ENCODE results near the gene NEURL1B. TPM values are rescaled to one million over a fixed set of nuclear protein-coding genes. Genes with fewer than 3 reads are reported as not detected.

Gene NEURL1B, protein sequence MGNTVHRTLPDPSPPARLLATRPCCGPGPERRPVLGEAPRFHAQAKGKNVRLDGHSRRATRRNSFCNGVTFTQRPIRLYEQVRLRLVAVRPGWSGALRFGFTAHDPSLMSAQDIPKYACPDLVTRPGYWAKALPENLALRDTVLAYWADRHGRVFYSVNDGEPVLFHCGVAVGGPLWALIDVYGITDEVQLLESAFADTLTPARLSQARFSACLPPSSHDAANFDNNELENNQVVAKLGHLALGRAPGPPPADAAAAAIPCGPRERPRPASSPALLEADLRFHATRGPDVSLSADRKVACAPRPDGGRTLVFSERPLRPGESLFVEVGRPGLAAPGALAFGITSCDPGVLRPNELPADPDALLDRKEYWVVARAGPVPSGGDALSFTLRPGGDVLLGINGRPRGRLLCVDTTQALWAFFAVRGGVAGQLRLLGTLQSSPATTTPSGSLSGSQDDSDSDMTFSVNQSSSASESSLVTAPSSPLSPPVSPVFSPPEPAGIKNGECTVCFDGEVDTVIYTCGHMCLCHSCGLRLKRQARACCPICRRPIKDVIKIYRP
- total RNA-seq (2014; rRNA removed; shearing (Covaris generic); ENCODE audit: low replicate concordance) = not detected in 2 replicates

DNA sequence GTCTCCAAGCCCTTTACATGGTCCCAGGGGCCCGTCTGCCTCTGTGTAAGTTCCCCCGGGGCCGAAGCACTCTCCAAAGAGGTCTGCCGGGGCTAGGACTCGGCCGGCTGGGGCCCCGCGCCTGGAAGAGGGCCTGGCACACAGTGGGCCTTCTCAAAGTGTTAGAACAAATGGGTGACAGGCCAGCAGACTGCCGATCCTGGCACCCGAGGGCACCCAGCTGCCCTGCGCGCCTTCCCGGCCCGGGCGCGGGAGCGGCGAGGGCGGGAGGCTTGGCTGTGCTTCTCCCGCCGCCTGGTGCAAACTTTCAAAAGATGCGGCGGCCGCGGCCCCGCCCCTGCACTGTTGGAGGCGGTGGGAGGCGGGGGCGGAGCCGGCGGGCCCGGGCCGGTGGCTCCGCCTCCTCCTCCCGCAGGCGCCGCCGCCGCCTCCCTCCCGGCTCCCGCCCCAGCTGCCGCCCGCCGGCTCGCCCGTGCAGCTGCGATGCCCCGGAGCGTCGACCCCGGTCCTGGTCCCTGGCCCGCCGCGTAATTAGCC lies at the start of gene NEURL1B:
TSS of gene NEURL1B (plus strand) at position 442 of the 537 bp plus-strand sequence. CDS start 144 bp downstream, outside the sequence.
- Histone ChIP-seq H3K27me3 (ENCODE audit: low read length) (no peaks in the 10 kb centered on the region), H3K4me3 (ENCODE audit: low read length) (peak within 1 kb of the TSS; percentile 10; the same call in 1 of the 2 replicates), H3K4me2 (ENCODE audit: low read depth, low read length, poor library complexity, severe bottlenecking) (peak within 1 kb of the TSS; percentile 25), H3K4me1 (ENCODE audit: low read length) (peaks cover 5% of the 10 kb centered on the region; the same call in 1 of the 2 replicates), H3K36me3 (ENCODE audit: insufficient read depth, low read length) (no peaks in the 10 kb centered on the region), H2AFZ (ENCODE audit: low read length) (no peak within 1 kb of the TSS), H3K9me3 (ENCODE audit: low read length) (no peaks in the 10 kb centered on the region), H4K20me1 (ENCODE audit: insufficient read depth, low read depth, low read length) (no peaks in the 10 kb centered on the region), H3K9ac (ENCODE audit: low read length) (peak within 1 kb of the TSS; percentile 15; the same call in 1 of the 2 replicates), H3K27ac (ENCODE audit: low read length) (no peak within 1 kb of the TSS), H3K79me2 (ENCODE audit: low read length) (no peaks in the 10 kb centered on the region), H3K9me2 (replicated peaks; ENCODE audit: insufficient read depth, low read length) (no peaks in the 10 kb centered on the region)
- no peak for DNase-seq

DNA sequence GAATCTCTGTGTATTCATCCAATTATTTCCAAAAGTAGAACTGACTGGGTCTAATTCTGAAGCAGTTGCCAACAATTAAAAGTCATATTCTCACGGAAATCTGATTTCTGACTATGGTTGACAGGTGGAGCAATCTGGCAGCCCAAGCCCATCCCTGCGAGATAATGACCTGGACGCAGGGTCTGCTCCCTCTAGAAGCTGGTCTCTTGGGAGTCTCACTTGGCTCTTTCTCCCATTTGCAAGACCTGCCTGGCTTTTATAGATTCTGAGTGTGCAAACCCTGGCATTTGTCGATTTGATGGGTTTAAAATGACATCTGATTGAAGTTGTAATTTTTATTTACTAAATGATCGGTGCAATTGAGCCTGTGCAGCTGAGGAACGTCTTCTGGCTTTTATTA lies 49.4 kb upstream of the NEURL1B start:
- no peaks in the 10 kb centered on the region for H3K36me3 ChIP-seq (ENCODE audit: insufficient read depth, low read length)
- H3K4me1 ChIP-seq (ENCODE audit: low read length) = no peaks in the 10 kb centered on the region
- H3K9me2 ChIP-seq (replicated peaks; ENCODE audit: insufficient read depth, low read length) = no peaks in the 10 kb centered on the region
- no peak overlapping the region for H3K9ac ChIP-seq (ENCODE audit: low read length)
- DNase-seq = no peak
- H4K20me1 ChIP-seq (ENCODE audit: insufficient read depth, low read depth, low read length) = no peaks in the 10 kb centered on the region
- no peaks in the 10 kb centered on the region for H3K79me2 ChIP-seq (ENCODE audit: low read length)
- H2AFZ ChIP-seq (ENCODE audit: low read length) = no peak overlapping the region
- H3K9me3 ChIP-seq (ENCODE audit: low read length) = no peaks in the 10 kb centered on the region
- no peak overlapping the region for H3K4me2 ChIP-seq (ENCODE audit: low read depth, low read length, poor library complexity, severe bottlenecking)
- no peaks in the 10 kb centered on the region for H3K27me3 ChIP-seq (ENCODE audit: low read length)
- H3K27ac ChIP-seq (ENCODE audit: low read length) = no peak overlapping the region
- H3K4me3 ChIP-seq (ENCODE audit: low read length) = no peak overlapping the region

DNA sequence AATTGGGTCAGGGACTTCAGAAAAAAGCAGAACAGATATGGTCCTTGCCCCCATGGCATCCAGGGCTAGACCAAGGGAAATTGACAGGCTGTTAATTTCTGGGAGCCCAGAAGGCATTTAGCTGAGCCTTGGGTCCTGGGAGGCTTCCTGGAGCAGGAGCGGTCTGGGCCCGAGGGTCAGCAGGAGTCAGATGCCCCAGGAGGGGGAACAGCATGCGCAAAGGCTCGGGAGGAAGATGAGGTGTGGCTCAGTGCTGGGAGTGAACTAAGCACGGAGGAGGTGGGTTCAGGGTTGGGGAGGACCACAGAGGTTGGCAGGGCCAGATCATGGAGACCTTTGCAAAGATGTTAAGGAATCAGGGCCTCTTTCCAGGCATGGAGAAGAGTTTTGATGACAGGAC lies 48.2 kb upstream of the NEURL1B start:
- no peaks in the 10 kb centered on the region for H4K20me1 ChIP-seq (ENCODE audit: insufficient read depth, low read depth, low read length)
- no peak for DNase-seq

DNA sequence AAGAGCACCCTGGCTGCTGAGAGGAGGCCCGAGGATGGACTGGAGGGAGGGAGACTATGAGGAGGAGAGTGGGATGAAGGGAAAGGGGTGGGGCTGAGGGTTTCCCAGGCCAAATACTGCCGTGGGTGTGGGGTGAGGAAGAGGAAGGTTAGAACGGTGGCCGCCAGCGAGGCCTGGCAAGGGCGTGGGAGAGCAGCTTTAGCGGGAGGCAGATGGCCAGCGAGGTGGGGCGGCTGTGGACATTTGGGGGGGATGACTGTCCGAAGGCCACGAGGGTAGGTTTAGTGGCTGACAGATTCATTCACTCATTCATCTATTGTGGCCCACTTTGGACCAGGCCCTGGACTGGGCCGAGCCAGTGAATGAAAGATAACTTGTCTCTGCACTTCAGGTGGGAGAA lies 47.8 kb upstream of the NEURL1B start:
- H3K4me1 ChIP-seq (ENCODE audit: low read length) = no peaks in the 10 kb centered on the region
- H3K36me3 ChIP-seq (ENCODE audit: insufficient read depth, low read length) = no peaks in the 10 kb centered on the region
- no peaks in the 10 kb centered on the region for H3K27me3 ChIP-seq (ENCODE audit: low read length)
- H3K4me2 ChIP-seq (ENCODE audit: low read depth, low read length, poor library complexity, severe bottlenecking) = no peak overlapping the region
- H3K9ac ChIP-seq (ENCODE audit: low read length) = no peak overlapping the region
- H2AFZ ChIP-seq (ENCODE audit: low read length) = no peak overlapping the region
- no peaks in the 10 kb centered on the region for H3K79me2 ChIP-seq (ENCODE audit: low read length)
- no peaks in the 10 kb centered on the region for H3K9me3 ChIP-seq (ENCODE audit: low read length)
- no peak for DNase-seq
- H4K20me1 ChIP-seq (ENCODE audit: insufficient read depth, low read depth, low read length) = no peaks in the 10 kb centered on the region
- no peaks in the 10 kb centered on the region for H3K9me2 ChIP-seq (replicated peaks; ENCODE audit: insufficient read depth, low read length)
- no peak overlapping the region for H3K4me3 ChIP-seq (ENCODE audit: low read length)
- no peak overlapping the region for H3K27ac ChIP-seq (ENCODE audit: low read length)

More for the DNA sequence above, 48.2 kb upstream of the NEURL1B start:
- Histone ChIP-seq H3K4me1 (ENCODE audit: low read length) (no peaks in the 10 kb centered on the region), H3K36me3 (ENCODE audit: insufficient read depth, low read length) (no peaks in the 10 kb centered on the region), H3K9me3 (ENCODE audit: low read length) (no peaks in the 10 kb centered on the region), H3K9me2 (replicated peaks; ENCODE audit: insufficient read depth, low read length) (no peaks in the 10 kb centered on the region), H3K4me3 (ENCODE audit: low read length) (no peak overlapping the region), H3K27ac (ENCODE audit: low read length) (no peak overlapping the region), H2AFZ (ENCODE audit: low read length) (no peak overlapping the region), H3K79me2 (ENCODE audit: low read length) (no peaks in the 10 kb centered on the region), H3K9ac (ENCODE audit: low read length) (no peak overlapping the region), H3K4me2 (ENCODE audit: low read depth, low read length, poor library complexity, severe bottlenecking) (no peak overlapping the region), H3K27me3 (ENCODE audit: low read length) (no peaks in the 10 kb centered on the region)

DNA sequence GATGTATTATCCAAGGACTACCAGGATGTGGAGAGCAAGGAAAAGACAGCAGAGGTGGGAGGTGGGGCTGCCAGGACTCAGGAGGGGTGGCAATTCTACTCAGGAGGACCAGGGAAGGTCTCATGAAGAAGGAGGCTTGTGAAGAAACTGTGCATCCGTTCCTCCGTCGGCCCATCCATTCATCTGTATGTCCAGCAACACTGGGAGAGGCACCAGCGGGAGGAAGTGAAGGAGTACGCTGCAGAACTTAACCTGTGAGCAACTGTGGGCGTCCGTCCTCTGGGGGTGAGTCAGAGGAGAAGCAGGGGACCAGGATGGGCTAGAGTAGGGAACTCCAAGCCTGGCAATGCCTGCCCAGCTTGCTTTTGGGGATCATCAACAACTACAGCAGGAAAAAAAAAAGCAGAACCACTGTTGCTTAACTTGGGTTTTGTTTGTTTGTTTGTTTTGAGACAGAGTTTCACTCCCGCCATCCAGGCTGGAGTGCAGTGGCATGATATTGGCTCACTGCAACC lies 47.3 kb upstream of the NEURL1B start:
- no peak overlapping the region for H2AFZ ChIP-seq (ENCODE audit: low read length)
- H3K27me3 ChIP-seq (ENCODE audit: low read length) = no peaks in the 10 kb centered on the region
- no peak overlapping the region for H3K4me3 ChIP-seq (ENCODE audit: low read length)
- H3K79me2 ChIP-seq (ENCODE audit: low read length) = no peaks in the 10 kb centered on the region
- no peaks in the 10 kb centered on the region for H4K20me1 ChIP-seq (ENCODE audit: insufficient read depth, low read depth, low read length)
- no peaks in the 10 kb centered on the region for H3K36me3 ChIP-seq (ENCODE audit: insufficient read depth, low read length)
- no peaks in the 10 kb centered on the region for H3K9me3 ChIP-seq (ENCODE audit: low read length)
- no peak overlapping the region for H3K9ac ChIP-seq (ENCODE audit: low read length)
- no peak overlapping the region for H3K4me2 ChIP-seq (ENCODE audit: low read depth, low read length, poor library complexity, severe bottlenecking)
- H3K9me2 ChIP-seq (replicated peaks; ENCODE audit: insufficient read depth, low read length) = no peaks in the 10 kb centered on the region
- H3K27ac ChIP-seq (ENCODE audit: low read length) = no peak overlapping the region
- no peak for DNase-seq
- H3K4me1 ChIP-seq (ENCODE audit: low read length) = no peaks in the 10 kb centered on the region

DNA sequence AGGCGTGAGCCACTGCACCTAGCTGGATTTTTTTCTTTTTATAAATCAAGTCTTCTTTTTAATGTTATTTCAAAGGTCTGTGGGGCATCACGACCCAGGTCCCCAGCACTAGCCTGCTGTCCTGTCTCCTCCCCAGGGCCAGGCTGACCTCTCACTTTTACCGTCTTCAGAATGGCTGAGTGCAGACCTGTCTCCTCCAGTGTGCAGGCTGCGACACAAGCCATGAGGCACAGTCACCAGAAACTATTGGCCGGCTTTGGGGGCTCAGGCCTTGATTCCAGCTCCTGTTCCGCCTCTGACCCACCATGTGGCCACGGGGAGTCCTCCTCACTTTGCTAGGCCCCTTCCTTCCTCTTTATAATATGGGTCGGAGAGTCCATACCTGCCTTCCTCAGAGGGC lies 46.6 kb upstream of the NEURL1B start:
- Histone ChIP-seq H3K4me3 (ENCODE audit: low read length) (no peak overlapping the region), H3K9ac (ENCODE audit: low read length) (no peak overlapping the region), H3K36me3 (ENCODE audit: insufficient read depth, low read length) (no peaks in the 10 kb centered on the region), H3K27me3 (ENCODE audit: low read length) (no peaks in the 10 kb centered on the region), H3K9me3 (ENCODE audit: low read length) (no peaks in the 10 kb centered on the region), H3K9me2 (replicated peaks; ENCODE audit: insufficient read depth, low read length) (no peaks in the 10 kb centered on the region), H2AFZ (ENCODE audit: low read length) (no peak overlapping the region), H3K4me1 (ENCODE audit: low read length) (no peaks in the 10 kb centered on the region), H3K27ac (ENCODE audit: low read length) (no peak overlapping the region), H3K4me2 (ENCODE audit: low read depth, low read length, poor library complexity, severe bottlenecking) (no peak overlapping the region), H4K20me1 (ENCODE audit: insufficient read depth, low read depth, low read length) (no peaks in the 10 kb centered on the region), H3K79me2 (ENCODE audit: low read length) (no peaks in the 10 kb centered on the region)
- DNase-seq = no peak

DNA sequence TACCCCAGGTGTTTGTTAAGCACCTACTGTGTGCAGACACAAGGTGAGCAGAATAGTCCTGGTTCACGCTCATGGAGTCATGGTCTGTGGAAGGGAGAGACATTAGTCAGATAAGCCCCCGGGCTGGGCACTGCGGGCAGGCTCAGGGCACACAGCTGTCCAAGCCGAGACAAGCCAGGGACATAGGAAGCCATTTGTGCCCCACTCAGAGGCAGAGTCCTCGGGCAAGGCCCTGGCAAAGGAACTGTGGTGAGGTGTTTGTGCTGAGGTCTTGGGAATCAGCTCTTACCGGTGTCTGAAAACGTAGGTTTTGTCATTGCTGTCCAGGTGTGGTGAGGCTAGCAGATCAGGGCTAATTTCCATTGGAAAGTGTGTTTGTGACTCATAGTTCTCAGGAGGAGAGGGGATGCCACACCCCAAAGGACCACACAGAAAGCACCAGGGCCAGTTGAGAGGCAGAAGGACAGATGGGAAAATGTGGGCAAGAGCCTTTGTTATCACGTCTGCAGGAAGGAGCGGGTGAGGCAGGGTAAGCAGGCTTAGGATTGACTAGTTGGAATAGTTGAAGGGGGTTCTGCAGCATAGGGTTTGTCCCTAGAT lies 46.1 kb upstream of the NEURL1B start:
- Histone ChIP-seq H3K4me1 (ENCODE audit: low read length) (no peaks in the 10 kb centered on the region), H3K27me3 (ENCODE audit: low read length) (no peaks in the 10 kb centered on the region), H2AFZ (ENCODE audit: low read length) (no peak overlapping the region), H4K20me1 (ENCODE audit: insufficient read depth, low read depth, low read length) (no peaks in the 10 kb centered on the region), H3K4me3 (ENCODE audit: low read length) (no peak overlapping the region), H3K9ac (ENCODE audit: low read length) (no peak overlapping the region), H3K27ac (ENCODE audit: low read length) (no peak overlapping the region), H3K9me3 (ENCODE audit: low read length) (no peaks in the 10 kb centered on the region), H3K4me2 (ENCODE audit: low read depth, low read length, poor library complexity, severe bottlenecking) (no peak overlapping the region), H3K36me3 (ENCODE audit: insufficient read depth, low read length) (no peaks in the 10 kb centered on the region), H3K79me2 (ENCODE audit: low read length) (no peaks in the 10 kb centered on the region), H3K9me2 (replicated peaks; ENCODE audit: insufficient read depth, low read length) (no peaks in the 10 kb centered on the region)
- DNase-seq = no peak
